Hematopoietic multipotent progenitor cell treated with erythropoietin and hydrocortisone succinate and interleukin-3 and kit ligand, for 15 days (in vitro differentiated cells): Measurements from ENCODE around the gene CRYBA4.

Experiments used
- DNase-seq: peaks from one replicate; pipeline ENCODE4 v3.0.0-alpha.2; 2015; ENCODE audit warnings: low spot score

The CRYBA4 gene

GRCh38 chr22:26629988-26630761 lies 8.4 kb downstream of the CRYBA4 start:
- DNase-seq = no peak

GRCh38 chr22:26631282-26631681 lies 9.5 kb downstream of the CRYBA4 start:
- DNase-seq = no peak

- peak; percentile 58 for DNase-seq
Measured at GRCh38 chr22:26632422-26633155, 10.8 kb downstream of the CRYBA4 start.

GRCh38 chr22:26634189-26634588 lies 12.4 kb downstream of the CRYBA4 start:
- DNase-seq = no peak

GRCh38 chr22:26635117-26635516 lies 13.4 kb downstream of the CRYBA4 start:
- no peak for DNase-seq

- DNase-seq = no peak
Measured at GRCh38 chr22:26636296-26636695, 14.5 kb downstream of the CRYBA4 start.

GRCh38 chr22:26642465-26643417 lies 21.0 kb downstream of the CRYBA4 start:
- peak; percentile 54 for DNase-seq

GRCh38 chr22:26643418-26644100 lies 21.8 kb downstream of the CRYBA4 start:
- DNase-seq = peak; percentile 42

- DNase-seq = no peak
Measured at GRCh38 chr22:26646158-26646557, 24.4 kb downstream of the CRYBA4 start.

GRCh38 chr22:26648011-26648497 lies 26.3 kb downstream of the CRYBA4 start:
- DNase-seq = no peak

GRCh38 chr22:26648528-26649388 lies 27.0 kb downstream of the CRYBA4 start:
- DNase-seq = no peak

GRCh38 chr22:26650722-26651421 lies 29.1 kb downstream of the CRYBA4 start:
- no peak for DNase-seq

GRCh38 chr22:26651815-26652214 lies 30.1 kb downstream of the CRYBA4 start:
- no peak for DNase-seq

GRCh38 chr22:26656891-26657851 lies 35.4 kb downstream of the CRYBA4 start, which contains the start of gene MIAT:
Gene MIAT, plus strand, starts transcription at chr22:26657588.
- DNase-seq = peak; percentile 70

- peak; percentile 59 for DNase-seq
Measured at GRCh38 chr22:26658161-26658560, 36.4 kb downstream of the CRYBA4 start.

- peak; percentile 92 for DNase-seq
Measured at GRCh38 chr22:26658671-26659478, 37.1 kb downstream of the CRYBA4 start.

- no peak for DNase-seq
Measured at GRCh38 chr22:26660356-26660755, 38.6 kb downstream of the CRYBA4 start.
